SU-DHL-6 (cell line): ENCODE results near the gene PSMC4.

ENCODE experiments used
- EZH2phosphoT487 ChIP-seq: fragments of 200-600 bp; sonication (generic), shearing (Covaris generic); conservative IDR thresholded peaks from 2 replicates; pipeline ENCODE4 v1.6.1; 2018; ENCODE audit warnings: mild to moderate bottlenecking, antibody characterized with exemption, low read length, moderate library complexity, mixed read lengths
- TF ChIP-seq, protein P1 (sequence below): fragments of 200-600 bp; sonication (generic); IDR thresholded peaks from one replicate; pipeline ENCODE4 v1.5.1; 2017; ENCODE audit warnings: antibody characterized with exemption, mild to moderate bottlenecking, low read length, moderate library complexity; ENCODE audit not compliant: insufficient read depth, poor library complexity, severe bottlenecking

DNA sequence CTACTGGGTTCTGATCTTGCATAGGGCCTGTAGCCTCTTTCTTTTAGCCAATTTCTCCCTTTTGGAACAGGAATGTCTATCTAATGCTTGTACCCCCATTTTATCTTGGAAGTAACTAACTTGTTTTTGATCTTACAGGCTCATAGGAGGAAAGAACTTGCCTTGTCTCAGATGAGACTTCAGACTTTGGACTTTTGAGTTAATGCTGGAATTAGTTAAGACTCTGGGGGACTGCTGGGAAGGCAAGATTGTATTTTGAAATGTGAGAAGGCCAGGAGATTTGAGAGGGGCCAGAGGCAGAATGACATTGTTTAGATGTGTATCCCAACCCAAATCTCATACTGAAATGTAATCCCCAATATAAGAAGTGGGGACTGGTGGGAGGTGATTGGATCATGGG, 23.4 kb downstream of the PSMC4 start:
- TF ChIP-seq, protein P1, sequence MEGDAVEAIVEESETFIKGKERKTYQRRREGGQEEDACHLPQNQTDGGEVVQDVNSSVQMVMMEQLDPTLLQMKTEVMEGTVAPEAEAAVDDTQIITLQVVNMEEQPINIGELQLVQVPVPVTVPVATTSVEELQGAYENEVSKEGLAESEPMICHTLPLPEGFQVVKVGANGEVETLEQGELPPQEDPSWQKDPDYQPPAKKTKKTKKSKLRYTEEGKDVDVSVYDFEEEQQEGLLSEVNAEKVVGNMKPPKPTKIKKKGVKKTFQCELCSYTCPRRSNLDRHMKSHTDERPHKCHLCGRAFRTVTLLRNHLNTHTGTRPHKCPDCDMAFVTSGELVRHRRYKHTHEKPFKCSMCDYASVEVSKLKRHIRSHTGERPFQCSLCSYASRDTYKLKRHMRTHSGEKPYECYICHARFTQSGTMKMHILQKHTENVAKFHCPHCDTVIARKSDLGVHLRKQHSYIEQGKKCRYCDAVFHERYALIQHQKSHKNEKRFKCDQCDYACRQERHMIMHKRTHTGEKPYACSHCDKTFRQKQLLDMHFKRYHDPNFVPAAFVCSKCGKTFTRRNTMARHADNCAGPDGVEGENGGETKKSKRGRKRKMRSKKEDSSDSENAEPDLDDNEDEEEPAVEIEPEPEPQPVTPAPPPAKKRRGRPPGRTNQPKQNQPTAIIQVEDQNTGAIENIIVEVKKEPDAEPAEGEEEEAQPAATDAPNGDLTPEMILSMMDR, result no peak
- no peak for TF ChIP-seq EZH2phosphoT487
